GM12878 (cell line): Measurements from ENCODE around the gene FOXJ1. TPM values are rescaled to one million over a fixed set of nuclear protein-coding genes. Genes with fewer than 3 reads are reported as not detected.

Experiments used
- ATAC-seq: fragments of 200-7000 bp; cut with Tn5 transposase; 3 replicates; pipeline ENCODE4 v1.9.1; 2020; ENCODE audit warnings: mild to moderate bottlenecking, moderate library complexity
- BruUV-seq: library from RNA; stranded (reverse); fragments of 400-500 nt; replicated peaks from 2 replicates; lab custom pipeline; 2021; lab: Mats Ljungman, UMichigan
- CTCF ChIA-PET: fragments of 300-600 bp; sonication (Branson Sonifier 250); formaldehyde crosslinking; extraction: SDS; loops from one replicate; lab custom pipeline; 2021; ENCODE audit warnings: inconsistent platforms; lab: Yijun Ruan, JAX
- POLR2A ChIA-PET: fragments of 350-600 bp; formaldehyde crosslinking; extraction: SDS; loops from one replicate; lab custom pipeline; 2021; ENCODE audit warnings: inconsistent platforms; lab: Charles Lee
- RAD21 ChIA-PET: fragments of 300-600 bp; sonication (Branson Sonifier 250); formaldehyde crosslinking; loops from one replicate; lab custom pipeline; 2023; ENCODE audit warnings: antibody characterized with exemption; ENCODE audit not compliant: unreplicated experiment; lab: Charles Lee
- SMC1A ChIA-PET: fragments of 300-600 bp; sonication (Branson Sonifier 250); formaldehyde crosslinking; loops from one replicate; lab custom pipeline; 2023; ENCODE audit not compliant: unreplicated experiment, uncharacterized antibody; lab: Charles Lee
- DNase-seq: peaks from one replicate; pipeline ENCODE4 v3.0.0-alpha.2; 2011; ENCODE audit warnings: low read depth, low spot score
- FAIRE-seq: peaks from 3 replicates; lab custom pipeline; 2011; peaks lifted over from hg19 to GRCh38; lab: Jason Lieb, UNC
- H2AFZ ChIP-seq: 2 replicates; pipeline ENCODE4 v1.6.0; 2011; ENCODE audit warnings: low read depth, low read length, control low read depth; ENCODE audit not compliant: control insufficient read depth
- H3K27ac ChIP-seq: 2 replicates; pipeline ENCODE4 v1.5.1; 2011; ENCODE audit warnings: control low read depth; ENCODE audit not compliant: control insufficient read depth, insufficient read depth
- H3K27me3 ChIP-seq, 2 experiments: replicated peaks in 1 of 2; 2 replicates each; pipeline versions ENCODE4 v1.6.0 to v1.6.1; 2011; ENCODE audit warnings: low read length in 1 of 2; ENCODE audit not compliant: control insufficient read depth in 2 of 2, insufficient read depth in 2 of 2
- H3K36me3 ChIP-seq, 2 experiments: 2 replicates each; pipeline ENCODE4 v1.5.1; 2011; ENCODE audit warnings: low read length in 1 of 2; ENCODE audit not compliant: control insufficient read depth in 2 of 2, insufficient read depth in 2 of 2
- H3K4me1 ChIP-seq: 2 replicates; pipeline ENCODE4 v1.6.1; 2011; ENCODE audit warnings: mild to moderate bottlenecking, low read length, moderate library complexity, mixed read lengths; ENCODE audit not compliant: control insufficient read depth, insufficient read depth
- H3K4me2 ChIP-seq: 2 replicates; pipeline ENCODE4 v1.6.0; 2011; ENCODE audit warnings: control low read depth; ENCODE audit not compliant: control insufficient read depth, insufficient read depth
- H3K4me3 ChIP-seq: fragments of 200-600 bp; sonication (generic); 2 replicates; pipeline ENCODE4 v1.5.1; 2016
- H3K79me2 ChIP-seq: 2 replicates; pipeline ENCODE4 v1.6.0; 2011; ENCODE audit warnings: low read length; ENCODE audit not compliant: control insufficient read depth, insufficient read depth
- H3K9ac ChIP-seq: 2 replicates; pipeline ENCODE4 v1.8.0; 2011; ENCODE audit warnings: low read length, control low read depth, mixed read lengths; ENCODE audit not compliant: control insufficient read depth, insufficient read depth
- H3K9me3 ChIP-seq: replicated peaks from 3 replicates; pipeline ENCODE4 v1.5.1; 2011; ENCODE audit warnings: mild to moderate bottlenecking, low read length; ENCODE audit not compliant: control insufficient read depth, insufficient read depth
- H4K20me1 ChIP-seq: 2 replicates; pipeline ENCODE4 v1.6.0; 2011; ENCODE audit not compliant: control insufficient read depth, insufficient read depth
- BACH1 ChIP-seq: fragments of 450-650 bp; IDR thresholded peaks from 2 replicates; pipeline ENCODE4 v1.6.1; 2017; ENCODE audit warnings: mild to moderate bottlenecking, borderline replicate concordance
- BHLHE40 ChIP-seq, 2 experiments: fragments of 450-650 bp in 1 of 2; IDR thresholded peaks; 2 replicates each; pipeline ENCODE4 v1.6.1; 2011 to 2017; ENCODE audit warnings: low read depth in 2 of 2, borderline replicate concordance in 1 of 2, improper control_type of control experiment in 1 of 2, low read length in 1 of 2, mild to moderate bottlenecking in 1 of 2
- E2F4 ChIP-seq: IDR thresholded peaks from 2 replicates; pipeline ENCODE4 v1.6.1; 2012; ENCODE audit warnings: low read depth, low read length, improper control_type of control experiment
- EED ChIP-seq: sonication (generic); IDR thresholded peaks from 2 replicates; pipeline ENCODE4 v1.6.1; 2016; ENCODE audit warnings: antibody characterized with exemption, low read depth
- GABPA ChIP-seq: IDR thresholded peaks from 2 replicates; pipeline ENCODE4 v1.6.1; 2014; ENCODE audit warnings: antibody characterized with exemption, low read depth, mild to moderate bottlenecking, inconsistent platforms
- NFYA ChIP-seq: IDR thresholded peaks from 2 replicates; pipeline ENCODE4 v1.6.1; 2011; ENCODE audit warnings: low read depth, mild to moderate bottlenecking, low read length, improper control_type of control experiment, borderline replicate concordance
- NR2C2 ChIP-seq: IDR thresholded peaks from 2 replicates; pipeline ENCODE4 v1.6.1; 2011; ENCODE audit warnings: borderline replicate concordance, low read depth; ENCODE audit not compliant: control insufficient read depth, insufficient read length
- NRF1 ChIP-seq: conservative IDR thresholded peaks from 2 replicates; pipeline ENCODE4 v1.6.1; 2011; ENCODE audit warnings: mild to moderate bottlenecking, low read depth, low read length, improper control_type of control experiment
- RAD21 ChIP-seq: IDR thresholded peaks from 2 replicates; pipeline ENCODE4 v1.6.1; 2011; ENCODE audit warnings: mild to moderate bottlenecking, low read depth, low read length, moderate library complexity; ENCODE audit not compliant: insufficient read depth
- RAD51 ChIP-seq: fragments of 450-650 bp; IDR thresholded peaks from 2 replicates; pipeline ENCODE4 v1.6.1; 2016; ENCODE audit warnings: moderate library complexity, mild to moderate bottlenecking, inconsistent platforms
- SRF ChIP-seq, 2 experiments: IDR thresholded peaks; 2 replicates each; pipeline ENCODE4 v1.6.1; 2011; ENCODE audit warnings: low read depth in 2 of 2, low read length in 2 of 2, mild to moderate bottlenecking in 1 of 2, moderate library complexity in 1 of 2
- STAT1 ChIP-seq: fragments of 450-650 bp; conservative IDR thresholded peaks from 2 replicates; pipeline ENCODE4 v1.6.1; 2014; ENCODE audit warnings: antibody characterized with exemption, mild to moderate bottlenecking
- TAF1 ChIP-seq: IDR thresholded peaks from 2 replicates; pipeline ENCODE4 v1.6.1; 2011; ENCODE audit warnings: mild to moderate bottlenecking, low read depth, low read length, borderline replicate concordance
- TCF12 ChIP-seq: IDR thresholded peaks from 2 replicates; pipeline ENCODE4 v1.6.1; 2011; ENCODE audit warnings: low read depth, mild to moderate bottlenecking, low read length
- WGBS: methylation state at CpG from one replicate; pipeline ENCODE4 v1.1.6; 2016; ENCODE audit warnings: low lambda C conversion rate; ENCODE audit not compliant: insufficient replicate concordance, insufficient coverage; ENCODE audit errors: missing lambda C conversion rate; 5-methylcytosine and 5-hydroxymethylcytosine counted together
- in situ Hi-C: fragments of 300-500 bp; cut with MboI; formaldehyde crosslinking; loops from 9 replicates; pipeline ENCODE4 v1.14.3; 2018; ENCODE audit warnings: mixed read lengths
- intact Hi-C: fragments of 100-400 bp; cut with micrococcal nuclease; formaldehyde crosslinking; loops from one replicate; pipeline ENCODE4 v1.14.2; 2022; ENCODE audit not compliant: unreplicated experiment
- polyA plus RNA-seq, 11 experiments: library from polyadenylated mRNA; depleted of rRNA in 4 of 11; unstranded in 6 of 11; stranded (reverse) in 5 of 11; fragments of >200 nt; fragmentation: Nextera tagmentation in 4 of 11; fragmentation: Illumina TruSeq in 1 of 11; extraction: Ambion mirVana in 4 of 11; extraction: Trizol in 1 of 11; gene quantifications; 1 replicate in 1 of 11; 2 replicates in 10 of 11; pipeline versions ENCODE4 v1.2.1 to v1.2.3, GENCODE V29; 2011 to 2016; ENCODE audit warnings: inconsistent platforms in 2 of 11, missing spikeins in 2 of 11, low read depth in 1 of 11
- total RNA-seq, 4 experiments: library from RNA; depleted of rRNA in 3 of 4; stranded (reverse); fragments of >200 nt in 3 of 4; fragmentation: Illumina TruSeq in 1 of 4; extraction: Trizol in 1 of 4; gene quantifications; 2 replicates each; pipeline versions ENCODE4 v1.2.1 to v1.2.3, GENCODE V29; 2013 to 2021
- TF ChIP-seq, protein P1 (sequence below): fragments of 450-650 bp; IDR thresholded peaks from 2 replicates; pipeline ENCODE4 v1.6.1; 2018; ENCODE audit warnings: mild to moderate bottlenecking, low read depth, moderate library complexity; ENCODE audit not compliant: partially characterized antibody

Gene FOXJ1
- total and polyA plus RNA-seq, 10 of the 15 experiments (the other 5 are each of a cell fraction or from before 2014, with no cell fraction given), result not detected

GRCh38 chr17:76166168-76166567 lies 25.1 kb upstream of the FOXJ1 start:
- no peak overlapping the region for H2AFZ ChIP-seq
- ATAC-seq (no peak), DNase-seq (no peak), FAIRE-seq (no peak)
- H4K20me1 ChIP-seq, result no peaks in the 10 kb centered on the region
- POLR2A ChIA-PET, result no interaction called here
- H3K27ac ChIP-seq, result no peak overlapping the region
- intact Hi-C loops, result no loop called here
- RAD21 ChIA-PET, result no interaction called here
- in situ Hi-C loops, result no loop called here
- no peaks in the 10 kb centered on the region for H3K79me2 ChIP-seq
- CTCF ChIA-PET, result interaction anchor here (1.1 to 3.6 kb wide), 3 partner anchors 14 to 113 kb away, joined by 3 to 18 read pairs (median 8); no protein-coding TSS in a partner anchor
- H3K36me3 ChIP-seq, result no peaks in the 10 kb centered on the region
- BruUV-seq, result no TSS peak
- no peak overlapping the region for H3K4me2 ChIP-seq
- 71% methylated on average over 7 of the region's 7 CpGs for WGBS
- H3K4me3 ChIP-seq, result no peak overlapping the region
- H3K9me3 ChIP-seq, result no peaks in the 10 kb centered on the region
- H3K9ac ChIP-seq, result no peak overlapping the region
- no peaks in the 10 kb centered on the region for H3K27me3 ChIP-seq
- SMC1A ChIA-PET, result interaction anchor here (0.9 kb wide), 1 partner anchor 10 kb away, joined by 3 read pairs; no protein-coding TSS in a partner anchor
- no peak for TF ChIP-seq TCF12
- H3K4me1 ChIP-seq, result no peaks in the 10 kb centered on the region

- ATAC-seq, result no peak
- no TSS peak for BruUV-seq
- POLR2A ChIA-PET, result interaction anchor here (0.6 kb wide), 1 partner anchor 91 kb away, joined by 3 read pairs; no protein-coding TSS in a partner anchor
- TF ChIP-seq, protein P1, sequence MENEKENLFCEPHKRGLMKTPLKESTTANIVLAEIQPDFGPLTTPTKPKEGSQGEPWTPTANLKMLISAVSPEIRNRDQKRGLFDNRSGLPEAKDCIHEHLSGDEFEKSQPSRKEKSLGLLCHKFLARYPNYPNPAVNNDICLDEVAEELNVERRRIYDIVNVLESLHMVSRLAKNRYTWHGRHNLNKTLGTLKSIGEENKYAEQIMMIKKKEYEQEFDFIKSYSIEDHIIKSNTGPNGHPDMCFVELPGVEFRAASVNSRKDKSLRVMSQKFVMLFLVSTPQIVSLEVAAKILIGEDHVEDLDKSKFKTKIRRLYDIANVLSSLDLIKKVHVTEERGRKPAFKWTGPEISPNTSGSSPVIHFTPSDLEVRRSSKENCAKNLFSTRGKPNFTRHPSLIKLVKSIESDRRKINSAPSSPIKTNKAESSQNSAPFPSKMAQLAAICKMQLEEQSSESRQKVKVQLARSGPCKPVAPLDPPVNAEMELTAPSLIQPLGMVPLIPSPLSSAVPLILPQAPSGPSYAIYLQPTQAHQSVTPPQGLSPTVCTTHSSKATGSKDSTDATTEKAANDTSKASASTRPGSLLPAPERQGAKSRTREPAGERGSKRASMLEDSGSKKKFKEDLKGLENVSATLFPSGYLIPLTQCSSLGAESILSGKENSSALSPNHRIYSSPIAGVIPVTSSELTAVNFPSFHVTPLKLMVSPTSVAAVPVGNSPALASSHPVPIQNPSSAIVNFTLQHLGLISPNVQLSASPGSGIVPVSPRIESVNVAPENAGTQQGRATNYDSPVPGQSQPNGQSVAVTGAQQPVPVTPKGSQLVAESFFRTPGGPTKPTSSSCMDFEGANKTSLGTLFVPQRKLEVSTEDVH, result no peak
- TF ChIP-seq EED (no peak), E2F4 (no peak), SRF (IDR thresholded peaks at IDR 0.05; ENCODE audit: low read depth in 2 of 2, low read length in 2 of 2) (no peak), BHLHE40 (IDR thresholded peaks at IDR 0.05; ENCODE audit: borderline replicate concordance in 1 of 2, low read depth in 2 of 2, low read length in 1 of 2) (no peak), STAT1 (no peak), RAD21 (no peak), NFYA (no peak), GABPA (no peak), BACH1 (no peak), RAD51 (no peak), NR2C2 (no peak), TAF1 (no peak), NRF1 (no peak)
Observed at GRCh38 chr17:76164331-76164730, 23.3 kb upstream of the FOXJ1 start.

More at GRCh38 chr17:76164331-76164730, 23.3 kb upstream of the FOXJ1 start:
- no peaks in the 10 kb centered on the region for H4K20me1 ChIP-seq
- DNase-seq (no peak), FAIRE-seq (no peak)
- in situ Hi-C loops (no loop called here), intact Hi-C loops (no loop called here)
- 56% methylated on average over 2 of the region's 2 CpGs for WGBS
- no peaks in the 10 kb centered on the region for H3K4me1 ChIP-seq
- H3K27ac ChIP-seq, result no peak overlapping the region
- no peak overlapping the region for H3K4me2 ChIP-seq
- no peak overlapping the region for H3K9ac ChIP-seq
- RAD21 ChIA-PET, result no interaction called here
- H3K79me2 ChIP-seq, result no peaks in the 10 kb centered on the region
- H3K27me3 ChIP-seq, result no peaks in the 10 kb centered on the region
- SMC1A ChIA-PET, result no interaction called here
- H3K9me3 ChIP-seq, result no peaks in the 10 kb centered on the region
- CTCF ChIA-PET, result no interaction called here
- no peak overlapping the region for H3K4me3 ChIP-seq
- H3K36me3 ChIP-seq, result no peaks in the 10 kb centered on the region
- no peak overlapping the region for H2AFZ ChIP-seq
